Renal cortical epithelial cell (primary cell): ENCODE results near the gene TBC1D22B. TPM values are rescaled to one million over a fixed set of nuclear protein-coding genes. Genes with fewer than 3 reads are reported as not detected.
A peak's percentile ranks its signal among the peaks of the same experiment; 100 is the strongest.

Experiments
- DNase-seq: peaks from one replicate; pipeline ENCODE4 v3.0.0-alpha.2; 2011; ENCODE audit warnings: low read depth
- total RNA-seq: library from RNA; depleted of rRNA; stranded (reverse); fragments of >200 nt; gene quantifications from 2 replicates; pipeline ENCODE4 v1.2.3, GENCODE V29; 2014

TBC1D22B gene
- total RNA-seq, 1 donor from 2014 or later: 12.5 TPM

- DNase-seq: peak; percentile 99
Observed at GRCh38 chr6:37239950-37240713, 17.4 kb upstream of the TBC1D22B start.

- DNase-seq: no peak
Observed at GRCh38 chr6:37241131-37241530, 16.4 kb upstream of the TBC1D22B start.

- DNase-seq: no peak
Observed at GRCh38 chr6:37241775-37242428, 15.7 kb upstream of the TBC1D22B start.

- DNase-seq: peak; percentile 99
Observed at GRCh38 chr6:37242429-37243052, 15.0 kb upstream of the TBC1D22B start.

GRCh38 chr6:37243131-37243815 lies 14.3 kb upstream of the TBC1D22B start:
- no peak for DNase-seq

GRCh38 chr6:37243816-37244370 lies 13.7 kb upstream of the TBC1D22B start:
- no peak for DNase-seq

GRCh38 chr6:37244430-37245310 lies 12.9 kb upstream of the TBC1D22B start:
- peak; percentile 99 for DNase-seq

- DNase-seq: no peak
Observed at GRCh38 chr6:37251211-37251780, 6.3 kb upstream of the TBC1D22B start.

- DNase-seq: no peak
Observed at GRCh38 chr6:37253486-37254007, 4.0 kb upstream of the TBC1D22B start.

- no peak for DNase-seq
Observed at GRCh38 chr6:37254881-37255280, 2.7 kb upstream of the TBC1D22B start.

- no peak for DNase-seq
Observed at GRCh38 chr6:37256692-37257319, 766 bp upstream of the TBC1D22B start.

- DNase-seq: no peak
Observed at GRCh38 chr6:37257320-37257633, 295 bp upstream of the TBC1D22B start.

GRCh38 chr6:37258405-37259105 lies 983 bp downstream of the TBC1D22B start:
- no peak for DNase-seq

- peak; percentile 57 for DNase-seq
Observed at GRCh38 chr6:37259191-37259590, 1.6 kb downstream of the TBC1D22B start.

GRCh38 chr6:37260040-37260439 lies 2.5 kb downstream of the TBC1D22B start:
- no peak for DNase-seq

GRCh38 chr6:37260444-37260843 lies 2.9 kb downstream of the TBC1D22B start:
- DNase-seq: no peak

- no peak for DNase-seq
Observed at GRCh38 chr6:37261198-37261597, 3.6 kb downstream of the TBC1D22B start.

- DNase-seq: no peak
Observed at GRCh38 chr6:37262446-37263026, 5.0 kb downstream of the TBC1D22B start.

GRCh38 chr6:37265001-37265400 lies 7.4 kb downstream of the TBC1D22B start:
- no peak for DNase-seq
